Endothelial cell of umbilical vein (primary cell): Measurements from ENCODE around the gene CLTB. TPM values are rescaled to one million over a fixed set of nuclear protein-coding genes. Genes with fewer than 3 reads are reported as not detected.

Experiments used
- BruUV-seq: library from RNA; stranded (reverse); fragments of 400-500 nt; replicated peaks from 2 replicates; lab custom pipeline; 2021; lab: Mats Ljungman, UMichigan
- CTCF ChIA-PET: fragments of 300-600, 350-600 bp; sonication (Branson Sonifier 250); formaldehyde crosslinking; loops from one replicate; lab custom pipeline; 2021; ENCODE audit warnings: antibody characterized with exemption, inconsistent platforms; lab: Charles Lee
- POLR2A ChIA-PET: fragments of 300-600, 350-600 bp; sonication (Branson Sonifier 250); formaldehyde crosslinking; loops from one replicate; lab custom pipeline; 2021; ENCODE audit warnings: antibody characterized with exemption, inconsistent platforms; lab: Charles Lee
- DNase-seq: peaks from one replicate; pipeline ENCODE4 v3.0.0-alpha.2; 2011; ENCODE audit warnings: low read depth, low spot score
- FAIRE-seq: peaks from 2 replicates; lab custom pipeline; 2011; peaks lifted over from hg19 to GRCh38; lab: Jason Lieb, UNC
- H2AFZ ChIP-seq: 2 replicates; pipeline ENCODE4 v1.6.0; 2012; ENCODE audit warnings: low read depth, low read length, control low read depth, inconsistent platforms
- H3K27ac ChIP-seq: 2 replicates; pipeline ENCODE4 v1.5.1; 2011; ENCODE audit warnings: low read depth, mild to moderate bottlenecking, control low read depth, low read length, moderate library complexity; ENCODE audit not compliant: insufficient read depth
- H3K27me3 ChIP-seq, 2 experiments: 2 replicates each; pipeline versions ENCODE4 v1.6.0 to v1.6.1; 2011; ENCODE audit warnings: low read length in 2 of 2, mixed read lengths in 1 of 2; ENCODE audit not compliant: control insufficient read depth in 2 of 2, insufficient read depth in 2 of 2
- H3K36me3 ChIP-seq, 2 experiments: 2 replicates in 1 of 2; 3 replicates in 1 of 2; pipeline ENCODE4 v1.5.1; 2011; ENCODE audit warnings: low read length in 2 of 2, mild to moderate bottlenecking in 1 of 2, moderate library complexity in 1 of 2; ENCODE audit not compliant: control insufficient read depth in 2 of 2, insufficient read depth in 2 of 2; ENCODE audit errors: extremely low read depth in 1 of 2
- H3K4me1 ChIP-seq: 3 replicates; pipeline ENCODE4 v1.5.1; 2011; ENCODE audit warnings: mild to moderate bottlenecking, low read length; ENCODE audit not compliant: control insufficient read depth, insufficient read depth; ENCODE audit errors: extremely low read depth
- H3K4me2 ChIP-seq: 2 replicates; pipeline ENCODE4 v1.6.1; 2011; ENCODE audit warnings: low read length, control low read depth, mixed read lengths; ENCODE audit not compliant: insufficient read depth
- H3K4me3 ChIP-seq, 3 experiments: fragments of 200-600 bp in 1 of 3; sonication (generic), shearing (Covaris generic) in 1 of 3; replicated peaks in 1 of 3; 2 replicates each; pipeline ENCODE4 v1.5.1; 2011 to 2016; ENCODE audit warnings: control low read depth in 3 of 3, low read length in 3 of 3, mild to moderate bottlenecking in 2 of 3, inconsistent platforms in 1 of 3, low read depth in 1 of 3, moderate library complexity in 1 of 3; ENCODE audit not compliant: insufficient read depth in 1 of 3
- H3K79me2 ChIP-seq: 2 replicates; pipeline ENCODE4 v1.6.0; 2012; ENCODE audit warnings: low read length, inconsistent platforms; ENCODE audit not compliant: control insufficient read depth, insufficient read depth
- H3K9ac ChIP-seq: replicated peaks from 2 replicates; pipeline ENCODE3; 2011; ENCODE audit warnings: low read length, control low read depth; ENCODE audit not compliant: insufficient read depth; ENCODE audit errors: extremely low read depth
- H3K9me1 ChIP-seq: replicated peaks from 3 replicates; pipeline ENCODE4 v1.6.0; 2011; ENCODE audit warnings: mild to moderate bottlenecking, low read length; ENCODE audit not compliant: control insufficient read depth, insufficient read depth; ENCODE audit errors: extremely low read depth
- H3K9me3 ChIP-seq: replicated peaks from 2 replicates; pipeline ENCODE4 v1.5.1; 2012; ENCODE audit warnings: low read length, inconsistent platforms; ENCODE audit not compliant: control insufficient read depth, insufficient read depth
- H4K20me1 ChIP-seq: replicated peaks from 2 replicates; pipeline ENCODE3; 2011; ENCODE audit warnings: mild to moderate bottlenecking, low read length; ENCODE audit not compliant: control insufficient read depth, insufficient read depth; ENCODE audit errors: extremely low read depth
- EZH2 ChIP-seq: IDR thresholded peaks from 2 replicates; pipeline ENCODE4 v1.6.1; 2012; ENCODE audit warnings: borderline replicate concordance, low read depth, mild to moderate bottlenecking, moderate library complexity, low read length, inconsistent platforms; ENCODE audit not compliant: severe bottlenecking
- FOS ChIP-seq: IDR thresholded peaks from 2 replicates; pipeline ENCODE4 v1.6.1; 2011; ENCODE audit warnings: mild to moderate bottlenecking, low read length, moderate library complexity, borderline replicate concordance; ENCODE audit not compliant: insufficient read depth
- GATA2 ChIP-seq: IDR thresholded peaks from 2 replicates; pipeline ENCODE4 v1.7.0; 2011; ENCODE audit warnings: low read depth, mild to moderate bottlenecking, moderate library complexity, mixed read lengths, low read length; ENCODE audit not compliant: insufficient read length, insufficient read depth
- JUN ChIP-seq: IDR thresholded peaks from 2 replicates; pipeline ENCODE4 v1.6.1; 2011; ENCODE audit warnings: borderline replicate concordance, low read depth; ENCODE audit not compliant: insufficient read length, insufficient read depth
- MYC ChIP-seq: IDR thresholded peaks from one replicate; pipeline ENCODE4 v1.6.1; 2011; ENCODE audit warnings: mild to moderate bottlenecking, low read depth, low read length
- POLR2A ChIP-seq: IDR thresholded peaks from 2 replicates; pipeline ENCODE4 v1.6.1; 2012; ENCODE audit warnings: low read depth, mild to moderate bottlenecking, control low read depth, low read length
- POLR2AphosphoS5 ChIP-seq: IDR thresholded peaks from 2 replicates; pipeline ENCODE4 v1.6.1; 2012; ENCODE audit warnings: low read depth, mild to moderate bottlenecking, control low read depth, low read length, moderate library complexity; ENCODE audit not compliant: insufficient read depth
- dilution Hi-C: fragments of 300-500 bp; cut with MboI; formaldehyde crosslinking; loops from one replicate; pipeline ENCODE4 v1.15.0; 2019; ENCODE audit warnings: low sequenced_read_pairs; ENCODE audit not compliant: extremely low pct_ligation_motif_present
- intact Hi-C: fragments of 100-400 bp; cut with micrococcal nuclease; formaldehyde crosslinking; loops from one replicate; pipeline ENCODE4 v1.10.0; 2022
- polyA plus RNA-seq, 4 experiments: library from polyadenylated mRNA; depleted of rRNA in 3 of 4; stranded (reverse) in 3 of 4; unstranded in 1 of 4; fragments of >200 nt; gene quantifications; 2 replicates each; pipeline versions ENCODE4 v1.2.1 to v1.2.3, GENCODE V29; 2011 to 2012; ENCODE audit warnings: missing spikeins in 1 of 4
- total RNA-seq: library from RNA; stranded (reverse); gene quantifications from 2 replicates; pipeline ENCODE4 v1.2.3, GENCODE V29; 2021
- TF ChIP-seq, protein P1 (sequence below): IDR thresholded peaks from 2 replicates; pipeline ENCODE4 v1.6.1; 2011; ENCODE audit not compliant: insufficient read depth, insufficient read length
- TF ChIP-seq, protein P2 (sequence below), 2 donors: IDR thresholded peaks; 1 replicate in 1 of 2; 2 replicates in 1 of 2; pipeline ENCODE4 v1.5.1; 2011; ENCODE audit warnings: low read length in 2 of 2, mild to moderate bottlenecking in 2 of 2, moderate library complexity in 2 of 2, control low read depth in 1 of 2, inconsistent platforms in 1 of 2, low read depth in 1 of 2; ENCODE audit not compliant: insufficient read depth in 1 of 2; ENCODE audit errors: extremely low read depth in 1 of 2

CLTB gene
- total and polyA plus RNA-seq, 2 donors (not counting 3 experiments of a cell fraction or from before 2014, with no cell fraction given): 73.2 to 111 TPM

DNA sequence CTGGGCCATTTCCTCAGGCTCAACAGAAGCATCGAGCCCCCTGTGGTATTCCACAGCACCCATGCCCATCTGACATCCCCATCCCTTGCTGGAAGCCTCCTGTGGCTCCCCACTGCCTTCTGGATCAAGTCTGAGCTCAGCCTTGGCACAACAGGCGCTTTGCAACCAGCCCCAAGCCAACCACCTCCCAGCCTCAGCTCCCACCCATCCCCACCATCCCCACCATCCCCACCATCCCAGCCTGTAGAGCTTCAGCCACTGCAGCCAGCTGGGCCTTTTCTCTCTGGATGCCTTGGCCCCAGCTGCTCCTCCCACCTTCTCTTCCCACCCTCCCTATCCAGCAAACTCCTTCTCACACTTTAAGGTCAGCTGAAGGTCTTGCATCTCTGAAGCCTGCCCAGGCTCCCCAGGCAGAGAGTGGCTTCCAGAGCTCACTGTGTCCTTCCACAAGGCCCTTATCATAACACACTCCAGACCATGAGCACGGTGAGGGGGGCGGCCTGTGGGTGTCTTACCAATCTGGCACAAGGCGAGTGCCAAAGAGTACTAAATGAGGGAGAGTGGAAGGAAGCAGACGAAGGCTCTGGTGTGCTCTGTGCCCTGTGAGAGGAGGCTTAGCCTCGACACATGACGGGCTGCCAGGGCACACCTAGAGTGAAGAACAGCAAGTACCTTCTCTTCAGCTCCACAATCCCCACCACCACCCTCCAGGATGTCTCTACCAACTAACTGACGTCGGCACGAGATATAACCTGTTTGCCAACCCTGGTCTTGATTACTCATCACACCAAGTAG, 21.3 kb downstream of the CLTB start:
- H3K9me1 ChIP-seq: no peaks in the 10 kb centered on the region
- TF ChIP-seq, protein P1, sequence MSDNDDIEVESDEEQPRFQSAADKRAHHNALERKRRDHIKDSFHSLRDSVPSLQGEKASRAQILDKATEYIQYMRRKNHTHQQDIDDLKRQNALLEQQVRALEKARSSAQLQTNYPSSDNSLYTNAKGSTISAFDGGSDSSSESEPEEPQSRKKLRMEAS: no peak
- TF ChIP-seq POLR2A (no peak), GATA2 (no peak), POLR2AphosphoS5 (no peak), MYC (no peak), JUN (no peak), FOS (no peak), EZH2 (no peak)
- TF ChIP-seq, protein P2, sequence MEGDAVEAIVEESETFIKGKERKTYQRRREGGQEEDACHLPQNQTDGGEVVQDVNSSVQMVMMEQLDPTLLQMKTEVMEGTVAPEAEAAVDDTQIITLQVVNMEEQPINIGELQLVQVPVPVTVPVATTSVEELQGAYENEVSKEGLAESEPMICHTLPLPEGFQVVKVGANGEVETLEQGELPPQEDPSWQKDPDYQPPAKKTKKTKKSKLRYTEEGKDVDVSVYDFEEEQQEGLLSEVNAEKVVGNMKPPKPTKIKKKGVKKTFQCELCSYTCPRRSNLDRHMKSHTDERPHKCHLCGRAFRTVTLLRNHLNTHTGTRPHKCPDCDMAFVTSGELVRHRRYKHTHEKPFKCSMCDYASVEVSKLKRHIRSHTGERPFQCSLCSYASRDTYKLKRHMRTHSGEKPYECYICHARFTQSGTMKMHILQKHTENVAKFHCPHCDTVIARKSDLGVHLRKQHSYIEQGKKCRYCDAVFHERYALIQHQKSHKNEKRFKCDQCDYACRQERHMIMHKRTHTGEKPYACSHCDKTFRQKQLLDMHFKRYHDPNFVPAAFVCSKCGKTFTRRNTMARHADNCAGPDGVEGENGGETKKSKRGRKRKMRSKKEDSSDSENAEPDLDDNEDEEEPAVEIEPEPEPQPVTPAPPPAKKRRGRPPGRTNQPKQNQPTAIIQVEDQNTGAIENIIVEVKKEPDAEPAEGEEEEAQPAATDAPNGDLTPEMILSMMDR (IDR thresholded peaks at IDR 0.05; ENCODE audit: extremely low read depth in 1 of 2, insufficient read depth in 1 of 2, low read depth in 1 of 2, low read length in 2 of 2): no peak
- no peaks in the 10 kb centered on the region for H3K4me1 ChIP-seq
- no peak for DNase-seq
- intact Hi-C loops (no loop called here), dilution Hi-C loops (no loop called here)
- ChIA-PET POLR2A (no interaction called here), CTCF (interaction anchor here (1.6 kb wide), 1 partner anchor 12 kb away, joined by 3 read pairs; no protein-coding TSS in a partner anchor)
- no peak for FAIRE-seq
- BruUV-seq: no TSS peak
- no peak overlapping the region for H3K4me2 ChIP-seq
- no peak overlapping the region for H3K27ac ChIP-seq
- peaks cover 2 to 27% of the 10 kb centered on the region in 2 experiments for H3K36me3 ChIP-seq
- no peaks in the 10 kb centered on the region for H3K27me3 ChIP-seq
- no peak overlapping the region for H3K9ac ChIP-seq
- no peak overlapping the region for H3K4me3 ChIP-seq
- H3K79me2 ChIP-seq: no peaks in the 10 kb centered on the region
- H4K20me1 ChIP-seq: no peaks in the 10 kb centered on the region
- no peaks in the 10 kb centered on the region for H3K9me3 ChIP-seq
- no peak overlapping the region for H2AFZ ChIP-seq
